ENCODE results near the gene CYB5D1.

- TF ChIP-seq, protein P1, sequence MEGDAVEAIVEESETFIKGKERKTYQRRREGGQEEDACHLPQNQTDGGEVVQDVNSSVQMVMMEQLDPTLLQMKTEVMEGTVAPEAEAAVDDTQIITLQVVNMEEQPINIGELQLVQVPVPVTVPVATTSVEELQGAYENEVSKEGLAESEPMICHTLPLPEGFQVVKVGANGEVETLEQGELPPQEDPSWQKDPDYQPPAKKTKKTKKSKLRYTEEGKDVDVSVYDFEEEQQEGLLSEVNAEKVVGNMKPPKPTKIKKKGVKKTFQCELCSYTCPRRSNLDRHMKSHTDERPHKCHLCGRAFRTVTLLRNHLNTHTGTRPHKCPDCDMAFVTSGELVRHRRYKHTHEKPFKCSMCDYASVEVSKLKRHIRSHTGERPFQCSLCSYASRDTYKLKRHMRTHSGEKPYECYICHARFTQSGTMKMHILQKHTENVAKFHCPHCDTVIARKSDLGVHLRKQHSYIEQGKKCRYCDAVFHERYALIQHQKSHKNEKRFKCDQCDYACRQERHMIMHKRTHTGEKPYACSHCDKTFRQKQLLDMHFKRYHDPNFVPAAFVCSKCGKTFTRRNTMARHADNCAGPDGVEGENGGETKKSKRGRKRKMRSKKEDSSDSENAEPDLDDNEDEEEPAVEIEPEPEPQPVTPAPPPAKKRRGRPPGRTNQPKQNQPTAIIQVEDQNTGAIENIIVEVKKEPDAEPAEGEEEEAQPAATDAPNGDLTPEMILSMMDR (IDR thresholded peaks at IDR 0.05), result no peak
- TF ChIP-seq POLR2A (IDR thresholded peaks at IDR 0.05), result no peak
These were observed 45.6 kb downstream of the CYB5D1 start for GRCh38 chr17:7903154-7904103.
